HG03103 (cell line): ENCODE data around the gene COL6A2.
"Not testable (repeated sequence)": the region's sequence is repeated elsewhere in the genome, so short reads cannot be mapped to it uniquely, and the experiment has no call there.

ENCODE experiments used
- ATAC-seq: cut with Tn5 transposase; IDR thresholded peaks from one replicate; pipeline ENCODE4 v1.9.1; 2021; ENCODE audit warnings: low read depth; ENCODE audit not compliant: unreplicated experiment

COL6A2 gene

GRCh38 chr21:46163380-46163779 is 65.5 kb downstream of the COL6A2 start:
- no peak for ATAC-seq

- ATAC-seq, result no peak
These were observed 67.2 kb downstream of the COL6A2 start for GRCh38 chr21:46165098-46165497.

- no peak for ATAC-seq
These were observed 70.3 kb downstream of the COL6A2 start for GRCh38 chr21:46168238-46168637.

- ATAC-seq, result no peak
These were observed 70.9 kb downstream of the COL6A2 start for GRCh38 chr21:46168659-46169386.

- not testable (repeated sequence) for ATAC-seq
These were observed 72.7 kb downstream of the COL6A2 start for GRCh38 chr21:46170436-46171193.

GRCh38 chr21:46171585-46171984 is 73.7 kb downstream of the COL6A2 start:
- no peak for ATAC-seq

GRCh38 chr21:46171996-46172862 is 74.3 kb downstream of the COL6A2 start:
- no peak for ATAC-seq

- no peak for ATAC-seq
These were observed 75.1 kb downstream of the COL6A2 start for GRCh38 chr21:46172863-46173528.

GRCh38 chr21:46173573-46173972 is 75.7 kb downstream of the COL6A2 start:
- ATAC-seq, result no peak

GRCh38 chr21:46176443-46177129 is 78.7 kb downstream of the COL6A2 start:
- ATAC-seq, result not testable (repeated sequence)

GRCh38 chr21:46178961-46179360 is 81.0 kb downstream of the COL6A2 start:
- no peak for ATAC-seq
